WTC11 (cell line): ENCODE measurements around the gene TTC7B.

Source experiments
- IRF2 ChIP-seq: sonication (generic); formaldehyde crosslinking; IDR thresholded peaks from 2 replicates; pipeline ENCODE4 v1.8.0; 2022; ENCODE audit warnings: low read depth, missing genetic modification reagents, borderline replicate concordance
- SP1 ChIP-seq: sonication (generic); formaldehyde crosslinking; conservative IDR thresholded peaks from 2 replicates; pipeline ENCODE4 v1.8.1; 2022; ENCODE audit warnings: missing genetic modification reagents
- TEAD4 ChIP-seq: sonication (generic); formaldehyde crosslinking; IDR thresholded peaks from 2 replicates; pipeline ENCODE4 v1.8.0; 2022; ENCODE audit warnings: mild to moderate bottlenecking, missing genetic modification reagents
- TF ChIP-seq, protein P1 (sequence below): fragments of 200-600 bp; IDR thresholded peaks from 2 replicates; pipeline ENCODE4 v1.8.0; 2022; ENCODE audit warnings: antibody characterized with exemption
- TF ChIP-seq, protein P2 (sequence below): sonication (generic); formaldehyde crosslinking; IDR thresholded peaks from 2 replicates; pipeline ENCODE4 v1.8.0; 2022; ENCODE audit warnings: mild to moderate bottlenecking, missing genetic modification reagents
- TF ChIP-seq, protein P3 (sequence below): fragments of 250-450 bp; sonication (Bioruptor Pico); IDR thresholded peaks from 2 replicates; pipeline ENCODE4 v1.8.0; 2021; ENCODE audit warnings: mild to moderate bottlenecking
- TF ChIP-seq, protein P4 (sequence below): fragments of 250-450 bp; sonication (Bioruptor Pico); IDR thresholded peaks from 2 replicates; pipeline ENCODE4 v1.9.0; 2021; ENCODE audit warnings: moderate library complexity, mild to moderate bottlenecking, inconsistent platforms, borderline replicate concordance

DNA sequence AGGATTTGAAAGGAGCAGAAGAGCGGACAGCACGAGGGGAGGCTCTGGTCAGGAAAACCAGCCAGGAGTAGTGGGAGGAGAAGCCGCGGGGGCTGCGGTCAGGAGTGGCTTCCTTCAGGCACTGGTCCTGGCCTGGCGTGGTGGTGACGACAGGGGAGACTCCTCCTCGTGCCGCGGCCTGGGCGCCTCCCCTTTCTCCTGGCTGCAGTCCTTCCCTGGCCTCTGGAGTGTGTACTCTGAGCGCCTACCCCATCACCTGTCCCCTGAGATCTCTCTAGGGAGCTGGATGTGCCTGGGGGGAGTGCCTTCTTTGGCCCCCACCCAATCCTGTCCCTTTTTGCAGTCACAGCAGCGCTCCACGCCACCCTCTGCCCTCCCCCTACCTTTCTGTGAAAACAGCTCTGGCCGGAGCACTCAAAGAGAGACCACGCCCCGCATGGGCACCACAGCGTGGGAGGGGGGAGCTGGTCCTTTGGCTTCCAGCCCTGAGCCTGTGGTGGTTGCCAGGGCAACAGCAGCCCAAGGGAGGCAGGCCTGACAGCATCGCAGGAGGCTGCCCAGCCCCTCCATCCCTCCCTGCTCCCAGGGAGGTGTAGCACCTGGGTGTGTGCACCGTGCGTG, 293.5 kb downstream of the TTC7B start:
- TF ChIP-seq, protein P1, sequence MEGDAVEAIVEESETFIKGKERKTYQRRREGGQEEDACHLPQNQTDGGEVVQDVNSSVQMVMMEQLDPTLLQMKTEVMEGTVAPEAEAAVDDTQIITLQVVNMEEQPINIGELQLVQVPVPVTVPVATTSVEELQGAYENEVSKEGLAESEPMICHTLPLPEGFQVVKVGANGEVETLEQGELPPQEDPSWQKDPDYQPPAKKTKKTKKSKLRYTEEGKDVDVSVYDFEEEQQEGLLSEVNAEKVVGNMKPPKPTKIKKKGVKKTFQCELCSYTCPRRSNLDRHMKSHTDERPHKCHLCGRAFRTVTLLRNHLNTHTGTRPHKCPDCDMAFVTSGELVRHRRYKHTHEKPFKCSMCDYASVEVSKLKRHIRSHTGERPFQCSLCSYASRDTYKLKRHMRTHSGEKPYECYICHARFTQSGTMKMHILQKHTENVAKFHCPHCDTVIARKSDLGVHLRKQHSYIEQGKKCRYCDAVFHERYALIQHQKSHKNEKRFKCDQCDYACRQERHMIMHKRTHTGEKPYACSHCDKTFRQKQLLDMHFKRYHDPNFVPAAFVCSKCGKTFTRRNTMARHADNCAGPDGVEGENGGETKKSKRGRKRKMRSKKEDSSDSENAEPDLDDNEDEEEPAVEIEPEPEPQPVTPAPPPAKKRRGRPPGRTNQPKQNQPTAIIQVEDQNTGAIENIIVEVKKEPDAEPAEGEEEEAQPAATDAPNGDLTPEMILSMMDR, result no peak
- no peak for TF ChIP-seq TEAD4 (CRISPR knock-in tag)
- TF ChIP-seq, protein P2, sequence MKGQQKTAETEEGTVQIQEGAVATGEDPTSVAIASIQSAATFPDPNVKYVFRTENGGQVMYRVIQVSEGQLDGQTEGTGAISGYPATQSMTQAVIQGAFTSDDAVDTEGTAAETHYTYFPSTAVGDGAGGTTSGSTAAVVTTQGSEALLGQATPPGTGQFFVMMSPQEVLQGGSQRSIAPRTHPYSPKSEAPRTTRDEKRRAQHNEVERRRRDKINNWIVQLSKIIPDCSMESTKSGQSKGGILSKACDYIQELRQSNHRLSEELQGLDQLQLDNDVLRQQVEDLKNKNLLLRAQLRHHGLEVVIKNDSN (CRISPR knock-in tag), result no peak
- TF ChIP-seq, protein P3, sequence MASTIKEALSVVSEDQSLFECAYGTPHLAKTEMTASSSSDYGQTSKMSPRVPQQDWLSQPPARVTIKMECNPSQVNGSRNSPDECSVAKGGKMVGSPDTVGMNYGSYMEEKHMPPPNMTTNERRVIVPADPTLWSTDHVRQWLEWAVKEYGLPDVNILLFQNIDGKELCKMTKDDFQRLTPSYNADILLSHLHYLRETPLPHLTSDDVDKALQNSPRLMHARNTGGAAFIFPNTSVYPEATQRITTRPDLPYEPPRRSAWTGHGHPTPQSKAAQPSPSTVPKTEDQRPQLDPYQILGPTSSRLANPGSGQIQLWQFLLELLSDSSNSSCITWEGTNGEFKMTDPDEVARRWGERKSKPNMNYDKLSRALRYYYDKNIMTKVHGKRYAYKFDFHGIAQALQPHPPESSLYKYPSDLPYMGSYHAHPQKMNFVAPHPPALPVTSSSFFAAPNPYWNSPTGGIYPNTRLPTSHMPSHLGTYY (CRISPR knock-in tag), result no peak
- no peak for TF ChIP-seq SP1
- TF ChIP-seq, protein P4, sequence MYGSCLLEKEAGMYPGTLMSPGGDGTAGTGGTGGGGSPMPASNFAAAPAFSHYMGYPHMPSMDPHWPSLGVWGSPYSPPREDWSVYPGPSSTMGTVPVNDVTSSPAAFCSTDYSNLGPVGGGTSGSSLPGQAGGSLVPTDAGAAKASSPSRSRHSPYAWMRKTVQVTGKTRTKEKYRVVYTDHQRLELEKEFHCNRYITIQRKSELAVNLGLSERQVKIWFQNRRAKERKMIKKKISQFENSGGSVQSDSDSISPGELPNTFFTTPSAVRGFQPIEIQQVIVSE (CRISPR knock-in tag), result no peak
- no peak for TF ChIP-seq IRF2 (CRISPR knock-in tag)
